ENCODE measurements around the gene KLHL13. TPM values are rescaled to one million over a fixed set of nuclear protein-coding genes. Genes with fewer than 3 reads are reported as not detected.

Gene KLHL13
- total and polyA plus RNA-seq, 2 of the 8 experiments (the other 6 are each of a cell fraction or from before 2014, with no cell fraction given): 6.4 to 12.8 TPM

DNA sequence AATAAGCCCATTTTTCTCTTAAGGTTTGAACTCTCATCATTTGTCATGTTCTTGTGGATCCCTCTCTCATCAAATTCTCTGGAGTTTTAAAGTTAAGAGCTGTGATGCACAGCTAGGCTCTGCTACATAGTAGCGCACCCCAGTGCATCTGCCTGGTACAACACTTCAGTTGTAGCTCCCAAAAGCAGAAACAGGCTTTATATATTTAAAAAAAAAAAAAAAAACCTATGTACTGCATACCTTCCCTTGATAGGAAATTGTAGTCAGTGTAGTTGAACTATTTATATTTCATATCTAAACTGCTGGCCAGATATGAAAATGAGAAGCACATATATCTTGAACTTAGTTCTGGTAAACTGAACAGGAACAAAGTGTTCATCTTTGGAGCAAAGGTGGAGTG lies 131.4 kb downstream of the KLHL13 start:
- H3K56ac ChIP-seq (replicated peaks; ENCODE audit: insufficient read length, low read depth, low read length): no peak overlapping the region
- no peak overlapping the region for H3K4ac ChIP-seq (replicated peaks; ENCODE audit: insufficient read length, low read depth, low read length)
- no peak overlapping the region for H4K8ac ChIP-seq (ENCODE audit: extremely low read depth, insufficient read depth, low read length)
- DNase-seq (ENCODE audit: low read depth in 1 of 2, low spot score in 2 of 2) (no peak), FAIRE-seq (no peak)
- no peak overlapping the region for H4K5ac ChIP-seq (ENCODE audit: insufficient read length, low read depth, low read length)
- no peak overlapping the region for H2AFZ ChIP-seq (ENCODE audit: low read length)
- H3K4me3 ChIP-seq (ENCODE audit: extremely low read depth in 1 of 4, insufficient read depth in 2 of 4, low read depth in 3 of 4, low read length in 4 of 4): no peak overlapping the region
- H2BK5ac ChIP-seq (ENCODE audit: low read depth, low read length): no peak overlapping the region
- no peak overlapping the region for H3K23ac ChIP-seq (ENCODE audit: insufficient read length)
- no peaks in the 10 kb centered on the region for H3K4me1 ChIP-seq (replicated peaks in 1 of 4; ENCODE audit: control insufficient read depth in 3 of 4, insufficient read depth in 4 of 4, low read length in 3 of 4)
- H3K36me3 ChIP-seq (ENCODE audit: control insufficient read depth in 2 of 4, insufficient read depth in 4 of 4, low read length in 3 of 4): no peaks in the 10 kb centered on the region
- no peak overlapping the region for H2BK20ac ChIP-seq (ENCODE audit: low read length)
- no peak overlapping the region for H3K27ac ChIP-seq (ENCODE audit: low read depth, low read length)
- H2BK12ac ChIP-seq (ENCODE audit: low read depth, low read length): no peak overlapping the region
- no peak overlapping the region for H3K4me2 ChIP-seq (ENCODE audit: insufficient read depth in 1 of 2, low read depth in 2 of 2, low read length in 2 of 2)
- H3K79me2 ChIP-seq (ENCODE audit: control insufficient read depth in 1 of 2, insufficient read depth in 2 of 2, low read length in 2 of 2): no peaks in the 10 kb centered on the region
- no peak overlapping the region for H2BK120ac ChIP-seq (replicated peaks; ENCODE audit: low read depth, low read length)
- no peak overlapping the region for H3K14ac ChIP-seq (ENCODE audit: insufficient read length)
- H3K18ac ChIP-seq (ENCODE audit: extremely low read depth, low read length): no peak overlapping the region
- H3K79me1 ChIP-seq (ENCODE audit: low read depth, low read length): no peaks in the 10 kb centered on the region
- no peak overlapping the region for H2AK5ac ChIP-seq (ENCODE audit: low read depth, low read length)
- ChIA-PET CTCF (ENCODE audit: partially characterized antibody) (interaction anchor here (1.2 to 2.0 kb wide), 3 partner anchors 11 to 14 kb away, joined by 6 to 8 read pairs (median 7); no protein-coding TSS in a partner anchor), POLR2A (ENCODE audit: partially characterized antibody) (no interaction called here)
- H3K9me3 ChIP-seq (ENCODE audit: insufficient read depth in 2 of 2, low read depth in 1 of 2, low read length in 1 of 2): no peaks in the 10 kb centered on the region
- H2BK15ac ChIP-seq (ENCODE audit: low read length): no peak overlapping the region
- H4K20me1 ChIP-seq (replicated peaks in 1 of 2; ENCODE audit: control insufficient read depth in 1 of 2, insufficient read depth in 2 of 2, low read length in 2 of 2): no peaks in the 10 kb centered on the region
- H3K9ac ChIP-seq (replicated peaks in 1 of 4; ENCODE audit: extremely low read depth in 1 of 4, low read depth in 3 of 4, low read length in 3 of 4): no peak overlapping the region
- H3K27me3 ChIP-seq (replicated peaks in 1 of 4; ENCODE audit: control insufficient read depth in 3 of 4, extremely low read depth in 1 of 4, insufficient read depth in 3 of 4, low read length in 3 of 4): no peaks in the 10 kb centered on the region
- H4K91ac ChIP-seq (replicated peaks; ENCODE audit: insufficient read length, low read length): no peak overlapping the region
- no peaks in the 10 kb centered on the region for H3K23me2 ChIP-seq (ENCODE audit: low read depth, low read length)
- WGBS, 2 experiments (ENCODE audit: extremely low coverage in 1 of 2, insufficient coverage in 1 of 2, insufficient read length in 1 of 2, insufficient replicate concordance in 2 of 2, low coverage in 1 of 2, low lambda C conversion rate in 2 of 2, missing lambda C conversion rate in 1 of 2): 0% methylated on average over 1 of the region's 1 CpG; no CpG with 5 or more reads in 1 of the 2 experiments
- TF ChIP-seq POU5F1 (IDR thresholded peaks at IDR 0.05; ENCODE audit: low read depth, low read length): no peak
- no peak for TF ChIP-seq SUZ12 (IDR thresholded peaks at IDR 0.05; ENCODE audit: low read length)
- no peak for TF ChIP-seq SIX5 (IDR thresholded peaks at IDR 0.05; ENCODE audit: low read depth, low read length)
- no peak for TF ChIP-seq TCF12 (IDR thresholded peaks at IDR 0.05; ENCODE audit: low read depth, low read length)
- TF ChIP-seq, protein P1, sequence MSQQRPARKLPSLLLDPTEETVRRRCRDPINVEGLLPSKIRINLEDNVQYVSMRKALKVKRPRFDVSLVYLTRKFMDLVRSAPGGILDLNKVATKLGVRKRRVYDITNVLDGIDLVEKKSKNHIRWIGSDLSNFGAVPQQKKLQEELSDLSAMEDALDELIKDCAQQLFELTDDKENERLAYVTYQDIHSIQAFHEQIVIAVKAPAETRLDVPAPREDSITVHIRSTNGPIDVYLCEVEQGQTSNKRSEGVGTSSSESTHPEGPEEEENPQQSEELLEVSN (IDR thresholded peaks at IDR 0.05): no peak
- TF ChIP-seq, protein P2, sequence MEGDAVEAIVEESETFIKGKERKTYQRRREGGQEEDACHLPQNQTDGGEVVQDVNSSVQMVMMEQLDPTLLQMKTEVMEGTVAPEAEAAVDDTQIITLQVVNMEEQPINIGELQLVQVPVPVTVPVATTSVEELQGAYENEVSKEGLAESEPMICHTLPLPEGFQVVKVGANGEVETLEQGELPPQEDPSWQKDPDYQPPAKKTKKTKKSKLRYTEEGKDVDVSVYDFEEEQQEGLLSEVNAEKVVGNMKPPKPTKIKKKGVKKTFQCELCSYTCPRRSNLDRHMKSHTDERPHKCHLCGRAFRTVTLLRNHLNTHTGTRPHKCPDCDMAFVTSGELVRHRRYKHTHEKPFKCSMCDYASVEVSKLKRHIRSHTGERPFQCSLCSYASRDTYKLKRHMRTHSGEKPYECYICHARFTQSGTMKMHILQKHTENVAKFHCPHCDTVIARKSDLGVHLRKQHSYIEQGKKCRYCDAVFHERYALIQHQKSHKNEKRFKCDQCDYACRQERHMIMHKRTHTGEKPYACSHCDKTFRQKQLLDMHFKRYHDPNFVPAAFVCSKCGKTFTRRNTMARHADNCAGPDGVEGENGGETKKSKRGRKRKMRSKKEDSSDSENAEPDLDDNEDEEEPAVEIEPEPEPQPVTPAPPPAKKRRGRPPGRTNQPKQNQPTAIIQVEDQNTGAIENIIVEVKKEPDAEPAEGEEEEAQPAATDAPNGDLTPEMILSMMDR (IDR thresholded peaks at IDR 0.05; ENCODE audit: control extremely low read depth in 1 of 3, insufficient read depth in 1 of 3, low read depth in 1 of 3, low read length in 3 of 3): peak in 2 of 3 experiments; percentile 11 to 33; a peak in 1 of 4 replicates
- TF ChIP-seq EP300 (IDR thresholded peaks at IDR 0.05; ENCODE audit: borderline replicate concordance in 1 of 2, low read depth in 2 of 2, low read length in 2 of 2): no peak
- no peak for TF ChIP-seq CHD2 (IDR thresholded peaks at IDR 0.05; ENCODE audit: low read length)
- TF ChIP-seq PHF8 (conservative IDR thresholded peaks at IDR 0.05; ENCODE audit: low read depth, low read length): no peak
- TF ChIP-seq JUND (IDR thresholded peaks at IDR 0.05; ENCODE audit: low read length): no peak
- TF ChIP-seq BACH1 (IDR thresholded peaks at IDR 0.05; ENCODE audit: low read length): no peak
- no peak for TF ChIP-seq RFX5 (IDR thresholded peaks at IDR 0.05; ENCODE audit: borderline replicate concordance, low read depth, low read length)

All from H1 (cell line).